Esophagus muscularis mucosa (tissue), 4 donors: ENCODE measurements around the gene PDE4D. TPM values are rescaled to one million over a fixed set of nuclear protein-coding genes. Genes with fewer than 3 reads are reported as not detected.
A peak's percentile ranks its signal among the peaks of the same experiment; 100 is the strongest.

ENCODE experiments used
- DNase-seq: peaks from one replicate; pipeline ENCODE4 v3.0.0-alpha.2; 2017; ENCODE audit errors: extremely low spot score
- H3K27ac ChIP-seq, 4 donors: fragments of 200-600 bp; sonication (generic); replicated peaks in 1 of 4; 1 replicate in 3 of 4; 2 replicates in 1 of 4; pipeline ENCODE4 v1.5.1; 2016 to 2019; ENCODE audit warnings: mild to moderate bottlenecking in 1 of 4
- H3K27me3 ChIP-seq, 4 donors: fragments of 200-600 bp; sonication (generic); one replicate each; pipeline versions ENCODE4 v1.5.1 to v1.6.0; 2016 to 2019
- H3K36me3 ChIP-seq, 4 donors: fragments of 200-600 bp; sonication (generic); one replicate each; pipeline ENCODE4 v1.5.1; 2016 to 2019
- H3K4me1 ChIP-seq, 4 donors: fragments of 200-600 bp; sonication (generic); one replicate each; pipeline ENCODE4 v1.5.1; 2016 to 2019
- H3K4me3 ChIP-seq, 4 donors: fragments of 200-600 bp; sonication (generic); 1 replicate in 2 of 4; 2 replicates in 2 of 4; pipeline ENCODE4 v1.5.1; 2016 to 2019; ENCODE audit warnings: mild to moderate bottlenecking in 4 of 4, moderate library complexity in 1 of 4
- H3K9me3 ChIP-seq, 4 donors: fragments of 200-600 bp; sonication (generic); 1 replicate in 3 of 4; 2 replicates in 1 of 4; pipeline ENCODE4 v1.5.1; 2016 to 2019
- EP300 ChIP-seq: sonication (generic); formaldehyde crosslinking; IDR thresholded peaks from one replicate; pipeline ENCODE4 v1.6.1; 2017; ENCODE audit warnings: antibody characterized with exemption
- POLR2A ChIP-seq: fragments of 450-650 bp; IDR thresholded peaks from one replicate; pipeline ENCODE4 v1.6.1; 2017; ENCODE audit warnings: antibody characterized with exemption, moderate library complexity, mild to moderate bottlenecking, low read depth
- POLR2AphosphoS5 ChIP-seq, 2 donors: sonication (generic); formaldehyde crosslinking; IDR thresholded peaks; one replicate each; pipeline ENCODE4 v1.6.1; 2017; ENCODE audit warnings: antibody characterized with exemption in 2 of 2
- WGBS: methylation state at CpG from one replicate; pipeline ENCODE4 v1.1.5; 2018; 5-methylcytosine and 5-hydroxymethylcytosine counted together
- intact Hi-C: fragments of 100-400 bp; cut with DNase I; formaldehyde crosslinking; loops from one replicate; pipeline ENCODE4 v1.15.1; 2023
- total RNA-seq, 4 donors: library from RNA; depleted of rRNA; stranded (reverse); fragments of >200 nt; gene quantifications; one replicate each; pipeline versions ENCODE4 v1.1.0 to v1.2.1, GENCODE V29; 2016
- TF ChIP-seq, protein P1 (sequence below), 3 experiments: fragments of 200-600 bp in 2 of 3; fragments of 450-650 bp in 1 of 3; sonication (generic) in 2 of 3; IDR thresholded peaks; one replicate each; pipeline ENCODE4 v1.5.1; 2017 to 2019; ENCODE audit warnings: antibody characterized with exemption in 3 of 3, mild to moderate bottlenecking in 2 of 3, moderate library complexity in 1 of 3

The PDE4D gene
- total RNA-seq, 4 donors from 2014 or later = 39.2 to 87.0 (median 50.2) TPM

DNA sequence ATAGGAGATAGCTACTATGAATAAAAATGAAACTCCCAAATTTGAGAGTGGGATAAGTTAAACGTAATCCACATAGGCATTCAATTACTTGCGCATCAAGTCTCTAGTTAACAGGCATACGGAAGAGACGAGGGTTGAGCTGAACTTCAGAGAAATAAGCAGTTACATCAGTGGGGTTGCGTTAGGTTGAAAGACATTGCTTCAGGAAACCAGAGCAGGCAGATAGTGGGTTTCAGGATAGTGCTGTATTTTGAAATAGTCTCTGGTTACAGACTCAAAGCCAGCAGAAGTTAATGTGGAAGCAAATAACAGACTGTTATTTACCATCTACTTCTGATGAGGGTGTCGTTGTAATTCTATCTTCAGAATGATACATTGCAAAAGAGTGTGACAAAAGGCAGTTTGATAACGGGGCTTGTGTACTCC lies 533.4 kb downstream of the PDE4D start:
- no peak for TF ChIP-seq EP300
- TF ChIP-seq POLR2AphosphoS5 (IDR thresholded peaks at IDR 0.05) = no peak
- TF ChIP-seq, protein P1, sequence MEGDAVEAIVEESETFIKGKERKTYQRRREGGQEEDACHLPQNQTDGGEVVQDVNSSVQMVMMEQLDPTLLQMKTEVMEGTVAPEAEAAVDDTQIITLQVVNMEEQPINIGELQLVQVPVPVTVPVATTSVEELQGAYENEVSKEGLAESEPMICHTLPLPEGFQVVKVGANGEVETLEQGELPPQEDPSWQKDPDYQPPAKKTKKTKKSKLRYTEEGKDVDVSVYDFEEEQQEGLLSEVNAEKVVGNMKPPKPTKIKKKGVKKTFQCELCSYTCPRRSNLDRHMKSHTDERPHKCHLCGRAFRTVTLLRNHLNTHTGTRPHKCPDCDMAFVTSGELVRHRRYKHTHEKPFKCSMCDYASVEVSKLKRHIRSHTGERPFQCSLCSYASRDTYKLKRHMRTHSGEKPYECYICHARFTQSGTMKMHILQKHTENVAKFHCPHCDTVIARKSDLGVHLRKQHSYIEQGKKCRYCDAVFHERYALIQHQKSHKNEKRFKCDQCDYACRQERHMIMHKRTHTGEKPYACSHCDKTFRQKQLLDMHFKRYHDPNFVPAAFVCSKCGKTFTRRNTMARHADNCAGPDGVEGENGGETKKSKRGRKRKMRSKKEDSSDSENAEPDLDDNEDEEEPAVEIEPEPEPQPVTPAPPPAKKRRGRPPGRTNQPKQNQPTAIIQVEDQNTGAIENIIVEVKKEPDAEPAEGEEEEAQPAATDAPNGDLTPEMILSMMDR (IDR thresholded peaks at IDR 0.05) = no peak
- TF ChIP-seq POLR2A = no peak
- 85% methylated on average over 7 of the region's 7 CpGs for WGBS
- Histone ChIP-seq H3K9me3 (no peaks in the 10 kb centered on the region), H3K4me3 (no peak overlapping the region), H3K27me3 (no peaks in the 10 kb centered on the region), H3K36me3 (no peaks in the 10 kb centered on the region), H3K27ac (no peak overlapping the region), H3K4me1 (peaks cover 16 to 39% (median 35%) of the 10 kb centered on the region in 4 donors)
- no peak for DNase-seq
- intact Hi-C loops = no loop called here

DNA sequence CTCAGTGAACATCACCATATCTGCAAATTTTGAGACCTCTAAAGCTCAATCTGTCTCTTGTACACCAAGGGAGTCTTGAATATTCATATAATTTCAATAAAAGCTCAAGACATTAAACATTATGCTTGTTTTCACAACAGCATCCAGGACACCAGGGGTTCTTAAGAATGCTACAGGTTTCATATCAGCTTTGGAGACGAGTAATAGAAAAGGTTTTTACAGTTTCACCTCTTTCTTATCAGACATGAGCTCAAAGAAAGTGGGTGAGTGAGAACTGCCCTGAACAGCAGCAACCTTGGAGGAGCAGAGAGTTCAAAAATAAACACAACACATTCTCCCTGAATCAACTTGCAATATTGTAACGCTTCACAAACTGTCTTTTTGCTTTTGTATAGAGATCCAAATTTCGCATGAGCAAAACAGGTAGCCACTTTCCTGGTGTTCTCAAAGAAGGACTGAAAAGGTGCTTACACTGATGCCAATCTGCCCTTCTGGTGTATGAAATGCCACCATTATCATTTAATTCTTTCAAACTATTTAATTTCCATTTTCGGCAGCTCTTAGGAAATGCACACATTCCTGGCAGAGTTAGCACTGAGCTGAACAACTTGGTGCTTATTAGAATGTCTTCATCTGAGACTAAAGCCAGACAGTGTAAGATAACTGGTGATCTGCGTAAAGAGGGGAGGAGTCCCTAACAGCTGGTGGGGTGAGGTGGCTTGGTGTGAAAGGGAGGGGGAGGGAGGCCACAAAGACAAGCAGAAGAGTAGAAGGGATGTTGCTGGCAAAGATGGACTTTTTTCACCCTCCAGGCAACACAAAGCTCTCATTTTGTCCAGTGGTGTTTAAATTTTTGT lies 535.3 kb downstream of the PDE4D start:
- TF ChIP-seq, protein P1 (IDR thresholded peaks at IDR 0.05) = no peak
- peak; percentile 24 to 42 for TF ChIP-seq POLR2AphosphoS5 (IDR thresholded peaks at IDR 0.05)
- no peaks in the 10 kb centered on the region for H3K27me3 ChIP-seq
- H3K27ac ChIP-seq = peak overlapping the region; percentile 67 to 78 (median 72)
- 41% methylated on average over 5 of the region's 5 CpGs for WGBS
- H3K9me3 ChIP-seq = no peaks in the 10 kb centered on the region
- no peak for DNase-seq
- no peaks in the 10 kb centered on the region for H3K36me3 ChIP-seq
- peaks cover 16 to 47% (median 41%) of the 10 kb centered on the region in 4 donors for H3K4me1 ChIP-seq
- peak overlapping the region in 3 of 4 donors; percentile 11 to 25 (median 13) for H3K4me3 ChIP-seq
- intact Hi-C loops = loop anchor here (5.0 kb wide), 1 partner anchor 81 kb away; no protein-coding TSS in a partner anchor

DNA sequence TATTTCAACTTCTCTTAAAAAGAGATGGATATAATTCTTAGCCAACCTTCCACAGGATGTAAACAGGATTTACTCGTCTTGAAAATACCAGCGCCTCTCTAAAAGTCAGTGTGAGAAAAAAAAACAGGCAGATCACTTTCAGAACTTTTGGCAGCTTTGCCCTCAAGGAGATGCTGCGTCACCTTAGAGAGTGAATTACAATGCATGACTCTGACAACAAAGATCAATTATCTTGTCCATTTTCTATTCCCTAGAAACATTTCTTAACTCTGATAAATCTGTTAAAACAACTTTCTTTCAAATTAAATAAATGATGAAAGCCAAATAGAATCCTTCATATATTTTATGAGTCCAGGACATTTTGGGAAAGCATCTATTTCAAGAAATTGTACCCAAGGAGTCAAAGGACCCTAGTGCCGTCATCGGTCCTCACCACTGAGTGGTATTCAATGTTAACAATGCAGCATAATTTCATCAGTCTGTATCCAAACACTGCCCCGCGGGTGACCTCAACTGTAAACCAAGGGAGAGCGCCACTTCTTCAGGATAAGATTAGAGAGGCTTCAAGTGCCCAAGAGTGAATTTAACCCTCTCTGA lies 536.0 kb downstream of the PDE4D start:
- 31% methylated on average over 8 of the region's 8 CpGs for WGBS
- no peaks in the 10 kb centered on the region for H3K36me3 ChIP-seq
- no peak for DNase-seq
- peaks cover 20 to 54% (median 49%) of the 10 kb centered on the region in 4 donors for H3K4me1 ChIP-seq
- peak overlapping the region; percentile 67 to 78 (median 72) for H3K27ac ChIP-seq
- H3K27me3 ChIP-seq = no peaks in the 10 kb centered on the region
- peak overlapping the region in 2 of 4 donors; percentile 13 to 16 for H3K4me3 ChIP-seq
- intact Hi-C loops = loop anchor here (5.0 kb wide), 1 partner anchor 80 kb away; no protein-coding TSS in a partner anchor
- TF ChIP-seq POLR2A = no peak
- no peak for TF ChIP-seq POLR2AphosphoS5 (IDR thresholded peaks at IDR 0.05)
- TF ChIP-seq, protein P1 (IDR thresholded peaks at IDR 0.05) = no peak
- TF ChIP-seq EP300 = no peak
- H3K9me3 ChIP-seq = no peaks in the 10 kb centered on the region

DNA sequence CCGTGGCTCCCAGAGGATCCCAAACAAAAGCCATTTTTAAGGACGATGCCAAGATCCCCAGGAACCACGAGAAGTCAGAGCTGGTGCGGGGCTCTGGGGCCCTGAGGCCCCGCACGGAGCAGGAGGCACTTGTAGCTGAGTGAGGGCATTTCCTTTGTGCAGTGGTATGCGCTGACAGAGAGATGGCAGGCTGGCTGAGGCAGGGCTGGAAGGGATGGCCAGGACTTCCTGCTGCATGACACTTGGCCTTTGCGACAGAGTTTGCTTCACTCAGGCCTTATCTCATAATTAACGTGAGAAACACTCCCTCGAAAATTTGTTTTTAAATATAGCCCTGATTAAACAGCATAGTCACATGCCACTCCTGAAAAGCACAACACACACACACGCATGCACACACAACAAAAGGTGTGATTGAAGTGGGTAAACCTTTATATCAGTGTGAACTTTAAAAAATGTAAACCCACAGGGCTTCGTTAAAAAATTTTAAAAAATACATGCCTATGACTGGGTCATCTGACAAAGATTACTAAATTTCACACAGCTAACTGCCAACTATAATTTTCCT lies 536.6 kb downstream of the PDE4D start:
- H3K4me3 ChIP-seq = no peak overlapping the region
- no peak for DNase-seq
- no peaks in the 10 kb centered on the region for H3K36me3 ChIP-seq
- TF ChIP-seq EP300 (no peak), POLR2AphosphoS5 (IDR thresholded peaks at IDR 0.05) (no peak), POLR2A (no peak)
- TF ChIP-seq, protein P1 (IDR thresholded peaks at IDR 0.05) = no peak
- H3K9me3 ChIP-seq = no peaks in the 10 kb centered on the region
- intact Hi-C loops = loop anchor here (5.0 kb wide), 1 partner anchor 80 kb away; no protein-coding TSS in a partner anchor
- peaks cover 24 to 60% (median 54%) of the 10 kb centered on the region in 4 donors for H3K4me1 ChIP-seq
- peak overlapping the region; percentile 67 to 78 (median 72) for H3K27ac ChIP-seq
- H3K27me3 ChIP-seq = no peaks in the 10 kb centered on the region
- 47% methylated on average over 10 of the region's 12 CpGs for WGBS
